Panc1 (cell line): ENCODE data around the gene DNM3. TPM values are rescaled to one million over a fixed set of nuclear protein-coding genes. Genes with fewer than 3 reads are reported as not detected.

Experiments used
- ATAC-seq: fragments of 200-7000 bp; cut with Tn5 transposase; 2 replicates; pipeline ENCODE4 v1.9.1; 2020; ENCODE audit warnings: mild to moderate bottlenecking, moderate library complexity
- BruUV-seq: library from RNA; stranded (reverse); fragments of 400-500 nt; replicated peaks from 2 replicates; lab custom pipeline; 2021; lab: Mats Ljungman, UMichigan
- CTCF ChIA-PET: fragments of 300-600 bp; sonication (Branson Sonifier 250); formaldehyde crosslinking; loops from one replicate; lab custom pipeline; 2022; ENCODE audit warnings: antibody characterized with exemption; lab: Charles Lee
- POLR2A ChIA-PET: fragments of 300-600 bp; sonication (Branson Sonifier 250); formaldehyde crosslinking; loops from one replicate; lab custom pipeline; 2022; ENCODE audit warnings: antibody characterized with exemption; lab: Charles Lee
- DNase-seq: peaks from one replicate; pipeline ENCODE4 v3.0.0-alpha.2; 2010; ENCODE audit warnings: low read depth, low spot score
- H3K27ac ChIP-seq: 2 replicates; pipeline ENCODE4 v1.5.1; 2011; ENCODE audit warnings: mild to moderate bottlenecking, low read length, inconsistent platforms
- H3K27me3 ChIP-seq: fragments of 200-500 bp; sonication (Bioruptor generic); 2 replicates; pipeline ENCODE4 v1.6.0; 2014; ENCODE audit warnings: low read length, inconsistent platforms; ENCODE audit not compliant: control insufficient read depth, insufficient read depth
- H3K36me3 ChIP-seq: fragments of 200-500 bp; sonication (Bioruptor generic); 2 replicates; pipeline ENCODE4 v1.5.1; 2014; ENCODE audit warnings: inconsistent platforms, mild to moderate bottlenecking, low read length, moderate library complexity; ENCODE audit not compliant: control insufficient read depth, insufficient read depth
- H3K4me1 ChIP-seq: 2 replicates; pipeline ENCODE4 v1.5.1; 2011; ENCODE audit warnings: inconsistent platforms, mild to moderate bottlenecking, low read length, moderate library complexity; ENCODE audit not compliant: control insufficient read depth, insufficient read depth
- H3K4me3 ChIP-seq, 2 experiments: 2 replicates each; pipeline ENCODE4 v1.5.1; 2011 to 2012; ENCODE audit warnings: low read depth in 2 of 2, low read length in 2 of 2, mild to moderate bottlenecking in 2 of 2, inconsistent platforms in 1 of 2, moderate library complexity in 1 of 2
- H3K9me3 ChIP-seq: fragments of 200-500 bp; sonication (Bioruptor generic); 2 replicates; pipeline ENCODE4 v1.5.1; 2014; ENCODE audit warnings: low read depth, mild to moderate bottlenecking, inconsistent platforms, low read length, moderate library complexity; ENCODE audit not compliant: control insufficient read depth, insufficient read depth
- CTCF ChIP-seq: fragments of 450-650 bp; IDR thresholded peaks from 2 replicates; pipeline ENCODE4 v1.5.1; 2017; ENCODE audit warnings: mild to moderate bottlenecking
- POLR2AphosphoS5 ChIP-seq: IDR thresholded peaks from 2 replicates; pipeline ENCODE4 v1.6.1; 2012; ENCODE audit warnings: mild to moderate bottlenecking, low read depth, low read length, moderate library complexity
- REST ChIP-seq, 2 experiments: IDR thresholded peaks; 2 replicates each; pipeline ENCODE4 v1.6.1; 2011 to 2012; ENCODE audit warnings: low read depth in 2 of 2, control low read depth in 1 of 2, low read length in 1 of 2, mild to moderate bottlenecking in 1 of 2, moderate library complexity in 1 of 2; ENCODE audit not compliant: insufficient read depth in 1 of 2
- SIN3A ChIP-seq: IDR thresholded peaks from 2 replicates; pipeline ENCODE4 v1.6.1; 2012; ENCODE audit warnings: low read depth, mild to moderate bottlenecking, low read length, moderate library complexity, borderline replicate concordance; ENCODE audit not compliant: insufficient read depth
- TCF7L2 ChIP-seq: IDR thresholded peaks from 2 replicates; pipeline ENCODE4 v1.6.1; 2011; ENCODE audit warnings: mild to moderate bottlenecking, low read depth, low read length, inconsistent platforms
- in situ Hi-C: cut with HindIII; loops from 2 replicates; pipeline ENCODE4 v1.10.0; 2016; ENCODE audit warnings: low sequenced_read_pairs, low pct_unique_long_range_greater_than_20kb
- intact Hi-C: fragments of 100-400 bp; cut with micrococcal nuclease; formaldehyde crosslinking; loops from one replicate; pipeline ENCODE4 v1.10.0; 2022; ENCODE audit not compliant: unreplicated experiment
- total RNA-seq: library from RNA; stranded (reverse); gene quantifications from one replicate; pipeline ENCODE4 v1.2.1, GENCODE V29; 2021; ENCODE audit not compliant: unreplicated experiment

The DNM3 gene
- total RNA-seq, 1 experiment from 2014 or later = 0.46 TPM

- TF ChIP-seq POLR2AphosphoS5 (no peak), TCF7L2 (no peak)
- Histone ChIP-seq H3K9me3 (peaks cover 18% of the 10 kb centered on the region; the same call in 1 of the 2 replicates), H3K4me1 (peaks cover 20% of the 10 kb centered on the region), H3K27ac (peak overlapping the region; percentile 100), H3K36me3 (no peaks in the 10 kb centered on the region), H3K27me3 (no peaks in the 10 kb centered on the region), H3K4me3 (0 out of 4 replicates have a peak overlapping the region, but pooled peaks of 1 of the 2 experiments have one; percentile 9)
- intact Hi-C loops (no loop called here), in situ Hi-C loops (no loop called here)
- no TSS peak for BruUV-seq
- CTCF ChIA-PET = interaction anchor here (0.8 to 1.1 kb wide), 2 partner anchors 40 to 392 kb away, joined by 3 to 7 read pairs; no protein-coding TSS in a partner anchor
- DNase-seq (no peak), ATAC-seq (peak; percentile 78)
- POLR2A ChIA-PET = interaction anchor here (0.7 kb wide), 1 partner anchor 212 kb away, joined by 3 read pairs; no protein-coding TSS in a partner anchor
These were observed 552.9 kb downstream of the DNM3 start for GRCh38 chr1:172394141-172394751.

- ATAC-seq (no peak), DNase-seq (no peak)
- in situ Hi-C loops = no loop called here
- ChIA-PET POLR2A (interaction anchor here (0.7 kb wide), 2 partner anchors 73 to 213 kb away, joined by 3 to 13 read pairs; no protein-coding TSS in a partner anchor), CTCF (interaction anchor here (0.7 to 1.1 kb wide), 3 partner anchors 40 to 409 kb away, joined by 3 to 7 read pairs (median 5); no protein-coding TSS in a partner anchor)
- BruUV-seq = no TSS peak
- TF ChIP-seq TCF7L2 = no peak
- TF ChIP-seq SIN3A = no peak
- Histone ChIP-seq H3K4me1 (peaks cover 24% of the 10 kb centered on the region), H3K36me3 (no peaks in the 10 kb centered on the region), H3K27me3 (no peaks in the 10 kb centered on the region), H3K9me3 (peaks cover 18% of the 10 kb centered on the region; the same call in 1 of the 2 replicates), H3K27ac (peak overlapping the region; percentile 100), H3K4me3 (no peak overlapping the region)
- intact Hi-C loops = loop anchor here (5.0 kb wide), 2 partner anchors 73 to 393 kb away; no protein-coding TSS in a partner anchor
These were observed 553.5 kb downstream of the DNM3 start for GRCh38 chr1:172394811-172395210.

- ATAC-seq (no peak), DNase-seq (no peak)
- POLR2A ChIA-PET = interaction anchor here (0.7 kb wide), 1 partner anchor 74 kb away, joined by 13 read pairs; no protein-coding TSS in a partner anchor
- H3K36me3 ChIP-seq = no peaks in the 10 kb centered on the region
- no peaks in the 10 kb centered on the region for H3K27me3 ChIP-seq
- CTCF ChIA-PET = interaction anchor here (0.7 kb wide), 1 partner anchor 410 kb away, joined by 5 read pairs; no protein-coding TSS in a partner anchor
- no TSS peak for BruUV-seq
- intact Hi-C loops (loop anchor here (5.0 kb wide), 2 partner anchors 73 to 393 kb away; no protein-coding TSS in a partner anchor), in situ Hi-C loops (no loop called here)
- H3K27ac ChIP-seq = peak overlapping the region; percentile 100
- peaks cover 18% of the 10 kb centered on the region; the same call in 1 of the 2 replicates for H3K9me3 ChIP-seq
- H3K4me1 ChIP-seq = peaks cover 29% of the 10 kb centered on the region
- TF ChIP-seq TCF7L2 (no peak), CTCF (no peak), POLR2AphosphoS5 (no peak), SIN3A (no peak), REST (IDR thresholded peaks at IDR 0.05; ENCODE audit: insufficient read depth in 1 of 2, low read depth in 2 of 2, low read length in 1 of 2) (no peak)
- no peak overlapping the region for H3K4me3 ChIP-seq
These were observed 554.3 kb downstream of the DNM3 start for GRCh38 chr1:172395576-172395975.
